Subcutaneous abdominal adipose tissue (tissue), 5 donors: ENCODE data around the gene TRAFD1.

ENCODE experiments used
- H3K27ac ChIP-seq: one replicate; pipeline ENCODE4 v1.7.0; 2013; ENCODE audit warnings: low read depth, mild to moderate bottlenecking, inconsistent platforms, low read length, moderate library complexity
- H3K27me3 ChIP-seq, 5 donors: one replicate each; pipeline ENCODE4 v1.7.0; 2013; ENCODE audit warnings: low read length in 5 of 5, inconsistent platforms in 1 of 5; ENCODE audit not compliant: control insufficient read depth in 5 of 5, insufficient read depth in 4 of 5
- H3K36me3 ChIP-seq, 5 donors: one replicate each; pipeline ENCODE4 v1.7.0; 2013; ENCODE audit warnings: low read length in 5 of 5; ENCODE audit not compliant: control insufficient read depth in 5 of 5, insufficient read depth in 5 of 5
- H3K4me1 ChIP-seq, 5 donors: one replicate each; pipeline ENCODE4 v1.7.0; 2013; ENCODE audit warnings: low read length in 5 of 5, mild to moderate bottlenecking in 3 of 5, moderate library complexity in 1 of 5; ENCODE audit not compliant: control insufficient read depth in 5 of 5, insufficient read depth in 5 of 5
- H3K4me3 ChIP-seq, 5 donors: one replicate each; pipeline ENCODE4 v1.7.0; 2013; ENCODE audit warnings: low read length in 5 of 5, low read depth in 1 of 5
- H3K9ac ChIP-seq, 5 donors: one replicate each; pipeline ENCODE4 v1.7.0; 2013; ENCODE audit warnings: low read length in 5 of 5, mild to moderate bottlenecking in 4 of 5, moderate library complexity in 3 of 5
- H3K9me3 ChIP-seq, 5 donors: one replicate each; pipeline ENCODE4 v1.7.0; 2013; ENCODE audit warnings: low read length in 5 of 5; ENCODE audit not compliant: control insufficient read depth in 5 of 5
- donor health status: healthy.
- donor health status: healthy.
- donor health status: healthy.
- donor health status: healthy.
- donor health status: healthy.

TRAFD1 gene

GRCh38 chr12:112185093-112185923, 59.9 kb downstream of the TRAFD1 start:
- Histone ChIP-seq H3K27me3 (no peaks in the 10 kb centered on the region), H3K9me3 (no peaks in the 10 kb centered on the region), H3K27ac (no peak overlapping the region), H3K4me1 (peaks cover 0 to 10% (median 0%) of the 10 kb centered on the region in 5 donors), H3K9ac (no peak overlapping the region), H3K4me3 (no peak overlapping the region), H3K36me3 (peaks cover 4 to 67% (median 43%) of the 10 kb centered on the region in 5 donors)

DNA sequence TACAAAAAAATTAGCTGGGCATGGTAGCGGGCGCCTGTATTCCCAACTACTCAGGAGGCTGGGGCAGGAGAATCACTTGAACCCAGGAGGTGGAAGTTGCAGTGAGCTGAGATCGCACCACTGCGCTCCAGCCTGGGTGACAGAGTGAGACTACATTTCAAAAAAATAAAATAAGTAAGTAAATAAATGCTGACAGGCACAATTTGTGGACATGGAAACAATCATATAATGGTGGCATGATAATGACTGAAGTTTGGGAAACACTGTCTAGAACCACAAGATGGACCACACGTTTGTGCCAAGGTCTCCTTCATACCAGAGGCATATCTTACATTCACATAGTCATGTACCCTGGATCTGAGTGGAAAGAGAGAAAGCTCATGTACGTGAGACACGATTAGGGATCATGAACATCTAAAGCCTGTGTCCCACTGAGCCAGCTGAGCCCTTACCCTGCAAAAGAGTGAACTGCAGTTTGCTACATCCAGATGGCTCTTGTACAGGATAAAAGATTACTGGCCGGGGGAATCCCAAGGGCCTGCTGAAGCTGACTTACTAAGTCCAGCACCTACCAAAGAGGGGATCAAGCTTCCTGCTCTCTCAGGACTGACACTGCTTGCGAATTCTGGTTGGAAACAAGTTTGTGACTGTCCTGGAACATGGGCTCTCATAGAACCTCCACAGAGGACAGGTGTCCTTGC, 62.9 kb downstream of the TRAFD1 start:
- Histone ChIP-seq H3K9ac (no peak overlapping the region), H3K4me3 (no peak overlapping the region), H3K27ac (no peak overlapping the region), H3K4me1 (peaks cover 0 to 30% (median 8%) of the 10 kb centered on the region in 5 donors), H3K27me3 (no peaks in the 10 kb centered on the region), H3K9me3 (no peaks in the 10 kb centered on the region), H3K36me3 (peaks cover 10 to 78% (median 58%) of the 10 kb centered on the region in 5 donors)

GRCh38 chr12:112190231-112191025, 65.1 kb downstream of the TRAFD1 start:
- Histone ChIP-seq H3K4me1 (peaks cover 0 to 24% (median 8%) of the 10 kb centered on the region in 5 donors), H3K36me3 (peaks cover 13 to 78% (median 57%) of the 10 kb centered on the region in 5 donors), H3K27me3 (no peaks in the 10 kb centered on the region), H3K4me3 (no peak overlapping the region), H3K9me3 (no peaks in the 10 kb centered on the region), H3K27ac (no peak overlapping the region), H3K9ac (no peak overlapping the region)

GRCh38 chr12:112191201-112191600, 65.8 kb downstream of the TRAFD1 start:
- Histone ChIP-seq H3K9me3 (no peaks in the 10 kb centered on the region), H3K4me3 (no peak overlapping the region), H3K27me3 (no peaks in the 10 kb centered on the region), H3K36me3 (peaks cover 16 to 81% (median 60%) of the 10 kb centered on the region in 5 donors), H3K4me1 (peaks cover 0 to 20% (median 8%) of the 10 kb centered on the region in 5 donors), H3K27ac (no peak overlapping the region), H3K9ac (no peak overlapping the region)

DNA sequence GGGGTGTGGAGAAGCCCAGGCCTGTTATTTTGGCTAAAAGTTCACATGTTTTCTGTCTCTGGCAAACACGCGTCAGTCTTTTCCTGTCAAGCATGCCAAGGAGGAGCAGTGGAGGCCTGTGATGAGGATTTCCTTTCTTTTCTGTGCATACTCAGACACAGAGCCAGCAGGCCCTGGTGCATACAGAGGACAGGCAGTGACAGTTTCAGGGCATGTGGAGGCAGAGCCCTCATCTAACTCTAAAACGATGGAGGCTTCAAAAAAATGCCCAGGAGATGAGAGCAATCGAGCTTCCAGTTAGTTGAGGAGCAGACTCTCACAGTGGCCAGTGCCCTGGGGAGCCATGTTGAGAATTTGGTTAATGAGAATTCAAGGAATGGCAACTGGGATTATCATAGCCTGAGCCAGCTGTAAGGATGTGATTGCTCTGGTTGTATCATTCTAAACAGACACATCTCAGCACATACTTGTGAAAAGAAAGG, 66.5 kb downstream of the TRAFD1 start:
- H3K4me1 ChIP-seq: peaks cover 0 to 20% (median 8%) of the 10 kb centered on the region in 5 donors
- H3K4me3 ChIP-seq: no peak overlapping the region
- peaks cover 16 to 81% (median 61%) of the 10 kb centered on the region in 5 donors for H3K36me3 ChIP-seq
- H3K9ac ChIP-seq: peak overlapping the region in 2 of 5 donors; percentile 48 to 58
- H3K9me3 ChIP-seq: no peaks in the 10 kb centered on the region
- no peaks in the 10 kb centered on the region for H3K27me3 ChIP-seq
- H3K27ac ChIP-seq: no peak overlapping the region

DNA sequence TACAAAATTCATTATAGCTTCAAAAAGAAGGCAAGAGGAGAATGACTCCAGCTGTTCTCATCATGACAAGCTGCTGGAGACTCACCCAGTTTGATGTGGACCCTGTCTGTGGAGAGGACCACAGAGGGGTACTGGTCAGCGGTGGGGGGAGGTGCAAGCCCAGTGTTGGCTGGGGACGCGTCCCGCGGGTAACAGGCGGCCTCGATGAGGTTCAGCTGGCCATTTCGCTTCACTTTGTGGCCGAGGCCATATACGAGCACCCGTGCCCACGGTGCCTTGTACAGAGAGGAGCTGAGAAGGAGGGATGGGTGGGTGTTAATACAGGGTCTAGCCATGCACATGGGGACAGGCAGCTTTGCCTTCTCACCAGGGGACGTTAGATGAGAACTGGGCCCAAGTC, 67.1 kb downstream of the TRAFD1 start:
- H3K27ac ChIP-seq: no peak overlapping the region
- H3K27me3 ChIP-seq: no peaks in the 10 kb centered on the region
- H3K9ac ChIP-seq: peak overlapping the region in 1 of 5 donors; percentile 44
- peaks cover 0 to 20% (median 8%) of the 10 kb centered on the region in 5 donors for H3K4me1 ChIP-seq
- no peaks in the 10 kb centered on the region for H3K9me3 ChIP-seq
- no peak overlapping the region for H3K4me3 ChIP-seq
- H3K36me3 ChIP-seq: peaks cover 16 to 79% (median 65%) of the 10 kb centered on the region in 5 donors

DNA sequence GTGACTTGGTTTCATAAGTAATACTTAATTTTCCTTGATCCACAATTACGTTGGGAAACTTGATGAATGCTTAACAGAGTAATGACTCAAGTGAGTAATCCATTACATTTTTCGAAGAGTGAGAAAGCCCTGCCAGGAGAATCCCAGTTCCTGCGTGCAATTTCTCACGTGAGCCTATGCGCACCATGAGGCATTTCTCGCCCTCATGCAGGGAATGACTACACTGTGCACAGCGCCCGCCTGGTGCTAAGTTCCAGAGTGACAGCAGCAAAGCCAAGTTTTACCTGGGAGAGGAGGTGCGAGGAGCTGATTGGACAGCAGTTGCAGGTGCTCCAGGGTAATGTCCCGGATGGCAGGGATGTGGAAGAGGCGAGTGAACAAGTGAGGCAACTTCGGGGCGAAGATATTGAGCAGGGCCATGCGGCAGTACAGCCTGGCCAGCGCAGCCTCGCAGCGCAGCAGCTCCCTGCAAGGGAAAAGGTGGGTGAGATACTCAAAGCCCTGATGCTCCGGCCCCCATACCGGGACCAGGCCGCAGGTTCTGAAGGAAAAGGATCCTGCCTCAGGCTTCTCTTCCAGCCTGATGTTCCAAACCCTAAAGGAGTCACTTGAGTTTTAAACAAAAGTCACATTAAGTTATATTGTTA, 69.4 kb downstream of the TRAFD1 start:
- H3K36me3 ChIP-seq: peaks cover 26 to 87% (median 71%) of the 10 kb centered on the region in 5 donors
- no peak overlapping the region for H3K27ac ChIP-seq
- no peaks in the 10 kb centered on the region for H3K27me3 ChIP-seq
- no peak overlapping the region for H3K9ac ChIP-seq
- peaks cover 0 to 20% (median 8%) of the 10 kb centered on the region in 5 donors for H3K4me1 ChIP-seq
- no peak overlapping the region for H3K4me3 ChIP-seq
- no peaks in the 10 kb centered on the region for H3K9me3 ChIP-seq

DNA sequence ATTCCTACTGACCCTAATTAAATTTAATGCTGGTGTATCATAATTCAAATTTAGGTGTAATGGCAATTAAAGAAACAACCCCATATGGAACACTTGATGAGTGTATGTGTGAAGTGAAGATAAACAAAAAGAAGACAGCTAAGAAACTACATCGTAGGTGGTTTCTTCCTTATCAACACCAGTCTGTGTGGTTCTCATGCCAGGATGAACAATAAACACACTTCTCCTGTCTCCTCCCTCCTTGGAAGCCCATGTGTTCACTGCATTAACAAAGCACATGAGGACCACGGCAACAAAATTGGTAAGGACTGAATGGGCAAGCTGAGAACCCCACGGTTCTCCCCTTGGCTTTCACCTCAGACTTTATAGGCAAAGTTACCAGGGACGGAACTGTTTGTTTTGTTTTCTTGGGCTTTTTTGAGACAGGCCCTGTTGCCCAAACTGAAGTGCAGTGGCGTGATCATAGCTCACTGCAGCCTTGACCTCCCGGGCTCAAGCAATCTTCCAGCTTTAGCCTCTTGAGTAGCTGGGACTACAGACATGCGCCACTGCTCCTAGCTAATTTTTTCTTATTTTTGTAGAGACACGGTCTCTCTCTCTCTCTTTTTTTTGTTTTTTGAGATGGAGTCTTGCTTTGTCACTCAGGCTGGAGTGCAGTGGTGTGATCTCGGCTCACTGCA, 71.0 kb downstream of the TRAFD1 start:
- H3K4me3 ChIP-seq: no peak overlapping the region
- H3K4me1 ChIP-seq: peaks cover 0 to 14% (median 8%) of the 10 kb centered on the region in 5 donors
- H3K27me3 ChIP-seq: no peaks in the 10 kb centered on the region
- no peak overlapping the region for H3K27ac ChIP-seq
- peaks cover 24 to 82% (median 70%) of the 10 kb centered on the region in 5 donors for H3K36me3 ChIP-seq
- no peak overlapping the region for H3K9ac ChIP-seq
- no peaks in the 10 kb centered on the region for H3K9me3 ChIP-seq
